B cell (primary cell): ENCODE measurements around the gene CEP295NL. TPM values are rescaled to one million over a fixed set of nuclear protein-coding genes. Genes with fewer than 3 reads are reported as not detected.
A peak's percentile ranks its signal among the peaks of the same experiment; 100 is the strongest.

Experiments
- ATAC-seq: fragments of 200-7000 bp; cut with Tn5 transposase; one replicate; pipeline ENCODE4 v1.10.0; 2021; ENCODE audit warnings: low read depth, mild to moderate bottlenecking, moderate number of reproducible peaks, moderate library complexity
- CTCF ChIA-PET: fragments of 350-600 bp; sonication (Branson Sonifier 250); formaldehyde crosslinking; loops from one replicate; lab custom pipeline; 2021; ENCODE audit warnings: antibody characterized with exemption, inconsistent platforms; lab: Charles Lee
- POLR2A ChIA-PET: fragments of 350-600 bp; sonication (Branson Sonifier 250); formaldehyde crosslinking; loops from one replicate; lab custom pipeline; 2021; ENCODE audit warnings: antibody characterized with exemption; lab: Charles Lee
- DNase-seq: peaks from one replicate; pipeline ENCODE4 v3.0.0; 2013
- H2AFZ ChIP-seq: 2 replicates; pipeline ENCODE4 v1.6.1; 2012; ENCODE audit warnings: mild to moderate bottlenecking, low read depth, low read length; ENCODE audit not compliant: insufficient read depth, poor library complexity, severe bottlenecking
- H3K27ac ChIP-seq, 2 donors: 1 replicate in 1 of 2; 2 replicates in 1 of 2; pipeline ENCODE4 v1.5.1; 2012 to 2013; ENCODE audit warnings: low read length in 2 of 2, mild to moderate bottlenecking in 2 of 2, moderate library complexity in 1 of 2
- H3K27me3 ChIP-seq, 4 experiments: fragments of 200-600 bp in 1 of 4; sonication (generic) in 1 of 4; replicated peaks in 1 of 4; 1 replicate in 2 of 4; 2 replicates in 2 of 4; pipeline versions ENCODE4 v1.6.1 to v1.7.0; 2013 to 2016; ENCODE audit warnings: low read length in 3 of 4, mild to moderate bottlenecking in 2 of 4, mixed read lengths in 1 of 4, moderate library complexity in 1 of 4; ENCODE audit not compliant: insufficient read depth in 4 of 4, control insufficient read depth in 3 of 4; ENCODE audit errors: control extremely low read depth in 1 of 4
- H3K36me3 ChIP-seq, 2 experiments: replicated peaks in 1 of 2; 1 replicate in 1 of 2; 2 replicates in 1 of 2; pipeline versions ENCODE4 v1.6.1 to v1.7.1; 2013; ENCODE audit warnings: low read length in 1 of 2; ENCODE audit not compliant: insufficient read depth in 2 of 2, control insufficient read depth in 1 of 2; ENCODE audit errors: control extremely low read depth in 1 of 2, extremely low read depth in 1 of 2
- H3K4me1 ChIP-seq, 2 donors: fragments of 200-600 bp in 1 of 2; sonication (generic) in 1 of 2; 1 replicate in 1 of 2; 2 replicates in 1 of 2; pipeline versions ENCODE4 v1.5.1 to v1.6.1; 2013 to 2017; ENCODE audit warnings: low read length in 2 of 2; ENCODE audit not compliant: control insufficient read depth in 2 of 2, insufficient read depth in 2 of 2
- H3K4me2 ChIP-seq: replicated peaks from 2 replicates; pipeline ENCODE3; 2012; ENCODE audit warnings: mild to moderate bottlenecking, low read depth, low read length; ENCODE audit not compliant: poor library complexity, severe bottlenecking
- H3K4me3 ChIP-seq, 5 experiments: fragments of 200-600 bp in 1 of 5; sonication (generic) in 1 of 5; 1 replicate in 3 of 5; 2 replicates in 2 of 5; pipeline versions ENCODE4 v1.5.1 to v1.7.0; 2011 to 2016; ENCODE audit warnings: low read length in 4 of 5, mild to moderate bottlenecking in 4 of 5, low read depth in 2 of 5, control low read depth in 1 of 5, moderate library complexity in 1 of 5; ENCODE audit not compliant: insufficient read depth in 1 of 5; ENCODE audit errors: control extremely low read depth in 1 of 5, extremely low read depth in 1 of 5
- H3K79me2 ChIP-seq: fragments of 200-600 bp; sonication (generic); one replicate; pipeline ENCODE4 v1.6.0; 2016; ENCODE audit warnings: low read length; ENCODE audit not compliant: control insufficient read depth, insufficient read depth
- H3K9ac ChIP-seq: fragments of 200-600 bp; sonication (generic); 2 replicates; pipeline ENCODE4 v1.6.1; 2017; ENCODE audit warnings: mild to moderate bottlenecking, low read length, moderate library complexity
- H3K9me3 ChIP-seq, 3 donors: one replicate each; pipeline versions ENCODE4 v1.6.1 to v1.7.1; 2013; ENCODE audit warnings: low read length in 2 of 3; ENCODE audit not compliant: control insufficient read depth in 2 of 3, insufficient read depth in 1 of 3; ENCODE audit errors: control extremely low read depth in 1 of 3
- H4K20me1 ChIP-seq: 2 replicates; pipeline ENCODE4 v1.6.0; 2012; ENCODE audit warnings: mild to moderate bottlenecking, low read length; ENCODE audit not compliant: insufficient read depth, control insufficient read depth, poor library complexity, severe bottlenecking
- H3K27ac Mint-ChIP-seq: one replicate; pipeline ENCODE4 v1.8.0; 2021; ENCODE audit warnings: mixed read lengths
- H3K27me3 Mint-ChIP-seq: one replicate; pipeline ENCODE4 v1.8.0; 2021; ENCODE audit warnings: mixed read lengths
- H3K4me1 Mint-ChIP-seq: one replicate; pipeline ENCODE4 v1.8.0; 2021; ENCODE audit warnings: mixed read lengths
- H3K4me3 Mint-ChIP-seq: one replicate; pipeline ENCODE4 v1.8.0; 2021; ENCODE audit warnings: mixed read lengths
- H3K9me3 Mint-ChIP-seq: one replicate; pipeline ENCODE4 v1.8.0; 2022; ENCODE audit warnings: mixed read lengths; ENCODE audit not compliant: insufficient read depth
- EZH2 ChIP-seq: IDR thresholded peaks from 2 replicates; pipeline ENCODE4 v1.6.1; 2012; ENCODE audit warnings: borderline replicate concordance, low read depth, mild to moderate bottlenecking, moderate library complexity, low read length; ENCODE audit not compliant: insufficient read depth, poor library complexity, severe bottlenecking
- WGBS: methylation state at CpG from one replicate; pipeline ENCODE4 v1.1.5; 2013; ENCODE audit warnings: missing lambda C conversion rate; ENCODE audit not compliant: insufficient coverage; 5-methylcytosine and 5-hydroxymethylcytosine counted together
- intact Hi-C: fragments of 100-400 bp; cut with micrococcal nuclease; formaldehyde crosslinking; loops from one replicate; pipeline ENCODE4 v1.10.0; 2022
- polyA plus RNA-seq: library from polyadenylated mRNA; depleted of rRNA; stranded (reverse); fragments of >200 nt; gene quantifications from 2 replicates; pipeline ENCODE4 v1.2.3, GENCODE V29; 2012
- total RNA-seq, 2 donors: library from RNA; stranded (reverse); fragments of 120-200 nt in 1 of 2; gene quantifications; 1 replicate in 1 of 2; 2 replicates in 1 of 2; pipeline versions ENCODE4 v1.2.3 to v1.2.4, GENCODE V29; 2013 to 2022
- TF ChIP-seq, protein P1 (sequence below): fragments of 200-600 bp; IDR thresholded peaks from one replicate; pipeline ENCODE4 v1.8.0; 2022; ENCODE audit warnings: antibody characterized with exemption, mild to moderate bottlenecking

CEP295NL gene
- total and polyA plus RNA-seq, 2 donors (not counting 1 experiment from before 2014, with no cell fraction given): 0.09 to 1.3 TPM

DNA sequence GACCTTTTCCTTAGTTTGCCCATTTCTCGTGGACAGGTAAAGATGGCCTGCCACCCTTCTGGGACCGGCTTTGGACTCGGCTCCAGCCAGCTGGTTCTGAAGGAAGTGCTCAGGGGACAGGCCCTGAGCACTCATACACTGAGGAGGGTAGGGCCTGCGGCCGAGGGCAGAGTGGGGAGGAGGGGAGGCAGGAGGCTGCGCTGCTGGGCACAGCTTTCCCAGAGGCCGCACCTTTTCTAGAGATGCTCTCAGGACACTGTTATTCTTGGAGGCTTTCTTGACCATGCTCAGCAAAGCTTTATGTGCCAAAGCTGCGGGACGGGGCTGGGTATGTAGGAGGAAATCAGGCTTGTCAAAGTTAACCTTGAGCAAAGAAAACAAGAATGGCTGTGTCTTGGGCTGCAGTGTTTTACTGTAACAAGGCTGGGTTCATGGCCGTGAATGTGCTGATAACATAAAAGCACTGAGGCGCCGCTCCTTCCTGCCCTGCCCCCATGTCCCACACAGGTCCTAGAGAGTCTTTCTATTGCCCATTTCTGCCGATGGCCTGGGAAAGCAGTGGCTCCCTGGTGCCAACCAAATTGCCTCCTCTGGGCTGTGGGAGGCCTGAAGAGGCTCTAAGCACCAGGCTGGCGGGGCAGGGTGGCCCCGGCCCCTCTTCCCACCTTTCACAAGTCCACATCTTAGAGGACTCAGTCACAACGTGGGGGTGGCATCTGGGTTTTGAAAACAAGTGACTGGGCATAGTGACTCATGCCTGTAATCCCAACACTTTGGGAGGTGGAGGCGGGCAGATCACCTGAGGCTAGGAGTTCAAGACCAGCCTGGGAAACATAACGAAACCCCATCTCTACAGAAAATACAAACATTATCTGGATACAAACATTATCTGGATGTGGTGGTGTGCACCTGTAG is 44.5 kb upstream of the CEP295NL start:
- H4K20me1 ChIP-seq: no peaks in the 10 kb centered on the region
- no peak overlapping the region for H3K27ac ChIP-seq
- Mint-ChIP-seq H3K4me1 (peaks cover 15% of the 10 kb centered on the region), H3K9me3 (peaks cover 1% of the 10 kb centered on the region), H3K4me3 (no peak overlapping the region), H3K27ac (no peak overlapping the region), H3K27me3 (peaks cover 10% of the 10 kb centered on the region)
- peaks cover 0 to 11% of the 10 kb centered on the region in 2 donors for H3K4me1 ChIP-seq
- TF ChIP-seq EZH2: no peak
- TF ChIP-seq, protein P1, sequence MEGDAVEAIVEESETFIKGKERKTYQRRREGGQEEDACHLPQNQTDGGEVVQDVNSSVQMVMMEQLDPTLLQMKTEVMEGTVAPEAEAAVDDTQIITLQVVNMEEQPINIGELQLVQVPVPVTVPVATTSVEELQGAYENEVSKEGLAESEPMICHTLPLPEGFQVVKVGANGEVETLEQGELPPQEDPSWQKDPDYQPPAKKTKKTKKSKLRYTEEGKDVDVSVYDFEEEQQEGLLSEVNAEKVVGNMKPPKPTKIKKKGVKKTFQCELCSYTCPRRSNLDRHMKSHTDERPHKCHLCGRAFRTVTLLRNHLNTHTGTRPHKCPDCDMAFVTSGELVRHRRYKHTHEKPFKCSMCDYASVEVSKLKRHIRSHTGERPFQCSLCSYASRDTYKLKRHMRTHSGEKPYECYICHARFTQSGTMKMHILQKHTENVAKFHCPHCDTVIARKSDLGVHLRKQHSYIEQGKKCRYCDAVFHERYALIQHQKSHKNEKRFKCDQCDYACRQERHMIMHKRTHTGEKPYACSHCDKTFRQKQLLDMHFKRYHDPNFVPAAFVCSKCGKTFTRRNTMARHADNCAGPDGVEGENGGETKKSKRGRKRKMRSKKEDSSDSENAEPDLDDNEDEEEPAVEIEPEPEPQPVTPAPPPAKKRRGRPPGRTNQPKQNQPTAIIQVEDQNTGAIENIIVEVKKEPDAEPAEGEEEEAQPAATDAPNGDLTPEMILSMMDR: no peak
- H3K4me2 ChIP-seq: no peak overlapping the region
- ATAC-seq (no peak), DNase-seq (no peak)
- H3K27me3 ChIP-seq: peaks cover 0 to 17% (median 1%) of the 10 kb centered on the region in 4 experiments
- 87% methylated on average over 13 of the region's 18 CpGs for WGBS
- ChIA-PET CTCF (interaction anchor here (1.5 kb wide), 1 partner anchor 82 kb away, joined by 3 read pairs; no protein-coding TSS in a partner anchor), POLR2A (interaction anchor here (0.7 kb wide), 1 partner anchor 17 kb away, joined by 6 read pairs; no protein-coding TSS in a partner anchor)
- intact Hi-C loops: no loop called here
- H3K4me3 ChIP-seq: no peak overlapping the region
- no peaks in the 10 kb centered on the region for H3K79me2 ChIP-seq
- H2AFZ ChIP-seq: no peak overlapping the region
- H3K36me3 ChIP-seq: no peaks in the 10 kb centered on the region
- no peak overlapping the region for H3K9ac ChIP-seq
- H3K9me3 ChIP-seq: peaks cover 0 to 30% (median 17%) of the 10 kb centered on the region in 3 donors

GRCh38 chr17:78946631-78947030 is 43.6 kb upstream of the CEP295NL start:
- Histone ChIP-seq H3K36me3 (no peaks in the 10 kb centered on the region), H3K79me2 (no peaks in the 10 kb centered on the region), H3K4me2 (no peak overlapping the region), H3K27ac (no peak overlapping the region), H2AFZ (no peak overlapping the region), H4K20me1 (no peaks in the 10 kb centered on the region), H3K9me3 (peaks cover 0 to 22% (median 17%) of the 10 kb centered on the region in 3 donors), H3K4me1 (peaks cover 0 to 11% of the 10 kb centered on the region in 2 donors), H3K4me3 (no peak overlapping the region), H3K9ac (no peak overlapping the region), H3K27me3 (peaks cover 0 to 13% (median 1%) of the 10 kb centered on the region in 4 experiments)
- 79% methylated on average over 2 of the region's 8 CpGs for WGBS
- ATAC-seq (peak; percentile 39), DNase-seq (no peak)
- POLR2A ChIA-PET: no interaction called here
- Mint-ChIP-seq H3K4me3 (peak overlapping the region; percentile 15), H3K27ac (no peak overlapping the region), H3K4me1 (peaks cover 15% of the 10 kb centered on the region), H3K9me3 (peaks cover 1% of the 10 kb centered on the region), H3K27me3 (peaks cover 10% of the 10 kb centered on the region)
- no peak for TF ChIP-seq EZH2
- TF ChIP-seq, protein P1: no peak
- intact Hi-C loops: no loop called here
- CTCF ChIA-PET: interaction anchor here (1.5 kb wide), 1 partner anchor 81 kb away, joined by 3 read pairs; no protein-coding TSS in a partner anchor
